Heart left ventricle (tissue), 16 donors: ENCODE measurements around the gene PRMT1. TPM values are rescaled to one million over a fixed set of nuclear protein-coding genes. Genes with fewer than 3 reads are reported as not detected.
"Not testable (repeated sequence)": the region's sequence is repeated elsewhere in the genome, so short reads cannot be mapped to it uniquely, and the experiment has no call there.

Experiments
- ATAC-seq, 4 donors: fragments of 200-7000 bp; cut with Tn5 transposase; one replicate each; pipeline ENCODE4 v1.9.1; 2020 to 2022; ENCODE audit warnings: moderate library complexity in 4 of 4, mild to moderate bottlenecking in 3 of 4, moderate number of reproducible peaks in 1 of 4
- DNase-seq, 5 donors: peaks; one replicate each; pipeline ENCODE4 v3.0.0-alpha.2; 2020
- H3K27ac ChIP-seq, 12 donors: fragments of 200-600 bp; sonication (generic) in 4 of 12; one replicate each; pipeline versions ENCODE4 v1.5.0 to v1.8.0; 2016 to 2022; ENCODE audit warnings: mild to moderate bottlenecking in 2 of 12
- H3K27me3 ChIP-seq, 9 donors: fragments of 200-600 bp; sonication (generic) in 2 of 9; one replicate each; pipeline versions ENCODE4 v1.5.1 to v1.8.0; 2016 to 2022; ENCODE audit warnings: mild to moderate bottlenecking in 3 of 9
- H3K36me3 ChIP-seq, 9 donors: fragments of 200-600 bp; sonication (generic) in 2 of 9; one replicate each; pipeline versions ENCODE4 v1.5.0 to v1.8.0; 2018 to 2022; ENCODE audit warnings: mild to moderate bottlenecking in 2 of 9
- H3K4me1 ChIP-seq, 12 donors: fragments of 200-600 bp; sonication (generic) in 4 of 12; one replicate each; pipeline versions ENCODE4 v1.5.0 to v1.8.0; 2016 to 2022; ENCODE audit warnings: mild to moderate bottlenecking in 3 of 12
- H3K4me3 ChIP-seq, 12 donors: fragments of 200-600 bp; sonication (generic) in 4 of 12; one replicate each; pipeline versions ENCODE4 v1.5.0 to v1.8.0; 2017 to 2022; ENCODE audit warnings: mild to moderate bottlenecking in 9 of 12, moderate library complexity in 4 of 12
- H3K9me3 ChIP-seq, 12 donors: fragments of 200-600 bp; sonication (generic) in 4 of 12; one replicate each; pipeline versions ENCODE4 v1.5.0 to v1.8.0; 2016 to 2022; ENCODE audit warnings: mild to moderate bottlenecking in 1 of 12
- CTCF ChIP-seq, 12 donors: fragments of 200-600 bp; sonication (generic) in 4 of 12; IDR thresholded peaks; one replicate each; pipeline versions ENCODE4 v1.5.0 to v1.8.0; 2018 to 2022; ENCODE audit warnings: antibody characterized with exemption in 12 of 12, mild to moderate bottlenecking in 5 of 12
- POLR2A ChIP-seq, 2 donors: fragments of 450-650 bp; IDR thresholded peaks; one replicate each; pipeline ENCODE4 v1.6.1; 2017; ENCODE audit warnings: antibody characterized with exemption in 2 of 2, mild to moderate bottlenecking in 2 of 2, moderate library complexity in 2 of 2
- WGBS, 4 donors: extraction: QIAGEN DNeasy Blood & Tissue Kit in 2 of 4; methylation state at CpG; one replicate each; pipeline versions ENCODE4 v1.1.5 to v1.1.7; 2013 to 2018; 5-methylcytosine and 5-hydroxymethylcytosine counted together
- intact Hi-C, 10 donors: fragments of 100-400 bp; cut with DNase I; formaldehyde crosslinking; loops; one replicate each; pipeline versions ENCODE4 v1.11.1 to v1.14.2; 2022
- microRNA-seq, 4 donors: library from miRNA; unstranded; fragments of <30 nt; microRNA quantifications; one replicate each; pipeline versions ENCODE4 to v1.2.0, GENCODE V29; 2017 to 2020
- polyA plus RNA-seq, 2 donors: library from polyadenylated mRNA; stranded (reverse); fragments of 200-250 nt; gene quantifications; one replicate each; pipeline ENCODE4 v1.2.3, GENCODE V29; 2013
- total RNA-seq, 9 donors: library from RNA; depleted of rRNA in 2 of 9; stranded (reverse); fragments of >200 nt in 2 of 9; fragmentation: NEBNext Ultra II Directional in 3 of 9; extraction: Animal tissue kit (Norgen Biotek cat#: 25700) in 3 of 9; gene quantifications; one replicate each; pipeline versions ENCODE4 v1.1.0 to v1.2.4, GENCODE V29; 2016 to 2023
- donor health status: ischemic (EF 13 %, LVEDD 7.1; RV severe dilation, severe dysfunction).
- donor health status: healthy with polysubstance abuse.
- donor health status: DM: no; HTN: yes; CAD: no.
- donor health status: DM: no; HTN: no; CAD: no.
- donor health status: ischemic (EF 25% LVEDD 6.9; RV normal size, moderate dysfunction).
- donor health status: ischemic (EF 25% LVEDD 5.7; RV mildly dilated, moderate dysfunction).
- donor health status: healthy.
- donor health status: DM: yes; HTN: yes; CAD: no.
- donor health status: ischemic (EF 35%, LVEDD 5.7; RV mildly dilated, moderate dysfunction).
- donor health status: nonischemic (EF 11% LVEDD 7.7; RV severe dilation, severe dysfunction).
- donor health status: DM: yes; HTN: yes; CAD: no.
- donor health status: PGD.
- donor health status: ischemic (EF 29% LVEDD 5.4; RV normal size, mild dysfunction).
- donor health status: nonischemic (EF 23%, LVEDD 6.1; RV moderate dilation, normal function).

Gene PRMT1
- total and polyA plus RNA-seq, 11 donors, result 106 to 283 (median 124) TPM

DNA sequence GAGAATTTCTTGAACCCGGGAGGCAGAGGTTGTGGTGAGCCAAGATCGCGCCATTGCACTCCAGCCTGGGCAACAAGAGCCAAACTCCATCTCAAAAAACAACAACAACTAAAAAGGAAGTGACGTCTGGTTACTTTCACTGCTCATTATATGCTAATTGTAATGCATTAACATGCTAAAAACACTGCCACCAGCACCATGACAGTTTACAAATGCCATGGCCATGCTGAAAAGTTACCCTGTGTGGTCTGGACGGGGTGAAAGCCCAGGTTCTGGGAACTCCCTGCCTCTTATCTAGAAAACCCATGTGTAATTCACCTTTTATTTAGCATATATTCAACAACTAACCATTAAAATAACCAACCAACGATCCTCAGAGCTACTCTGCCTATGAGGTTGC, 41.9 kb downstream of the PRMT1 start:
- 82 to 89% (median 86%) methylated on average over 6 of the region's 6 CpGs for WGBS, 4 donors
- Histone ChIP-seq H3K36me3 (no peaks in the 10 kb centered on the region), H3K4me1 (peaks cover 0 to 13% (median 0%) of the 10 kb centered on the region in 12 donors), H3K9me3 (no peaks in the 10 kb centered on the region), H3K27me3 (no peaks in the 10 kb centered on the region), H3K4me3 (no peak overlapping the region), H3K27ac (no peak overlapping the region)
- no peak for DNase-seq
- ATAC-seq, result no peak
- TF ChIP-seq CTCF (IDR thresholded peaks at IDR 0.05), result no peak
- no peak for TF ChIP-seq POLR2A (IDR thresholded peaks at IDR 0.05)
- intact Hi-C loops, result loop anchor here in 2 of 10 donors (5.0 kb wide), 2 partner anchors 43 to 48 kb away; partner anchors contain the start of genes AP2A1 (in 1 of the 2) and TSKS (in 1 of the 2)

DNA sequence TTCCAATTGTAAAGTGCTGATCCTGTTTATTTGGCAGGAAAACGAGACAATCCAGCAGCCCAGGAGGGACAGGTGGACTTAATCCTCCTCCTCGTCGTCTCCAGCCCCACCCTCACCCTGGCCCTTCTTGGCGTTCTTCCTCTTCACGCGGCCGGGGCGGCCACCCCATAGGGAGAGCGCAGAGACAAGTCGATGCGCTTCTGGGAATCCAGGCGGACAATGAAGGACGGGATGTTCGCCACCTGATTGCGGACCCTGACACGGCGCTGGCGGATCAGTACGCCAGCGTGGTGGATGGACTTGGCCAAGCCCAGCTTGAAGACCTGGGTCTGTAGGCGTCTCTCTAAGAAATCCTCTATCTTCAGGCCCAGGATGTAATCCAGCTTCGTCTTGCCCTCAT, 42.3 kb downstream of the PRMT1 start:
- not testable (repeated sequence) for H3K4me3 ChIP-seq, DNase-seq, H3K27ac ChIP-seq, H3K9me3 ChIP-seq, H3K36me3 ChIP-seq, H3K27me3 ChIP-seq, ATAC-seq
- H3K4me1 ChIP-seq, result peaks cover 0 to 13% (median 0%) of the 10 kb centered on the region in 12 donors
- intact Hi-C loops, result loop anchor here in 2 of 10 donors (5.0 kb wide), 2 partner anchors 43 to 48 kb away; partner anchors contain the start of genes AP2A1 (in 1 of the 2) and TSKS (in 1 of the 2)
- WGBS, 4 donors, result 78 to 81% (median 80%) methylated on average over 20 to 22 of the region's 22 CpGs

DNA sequence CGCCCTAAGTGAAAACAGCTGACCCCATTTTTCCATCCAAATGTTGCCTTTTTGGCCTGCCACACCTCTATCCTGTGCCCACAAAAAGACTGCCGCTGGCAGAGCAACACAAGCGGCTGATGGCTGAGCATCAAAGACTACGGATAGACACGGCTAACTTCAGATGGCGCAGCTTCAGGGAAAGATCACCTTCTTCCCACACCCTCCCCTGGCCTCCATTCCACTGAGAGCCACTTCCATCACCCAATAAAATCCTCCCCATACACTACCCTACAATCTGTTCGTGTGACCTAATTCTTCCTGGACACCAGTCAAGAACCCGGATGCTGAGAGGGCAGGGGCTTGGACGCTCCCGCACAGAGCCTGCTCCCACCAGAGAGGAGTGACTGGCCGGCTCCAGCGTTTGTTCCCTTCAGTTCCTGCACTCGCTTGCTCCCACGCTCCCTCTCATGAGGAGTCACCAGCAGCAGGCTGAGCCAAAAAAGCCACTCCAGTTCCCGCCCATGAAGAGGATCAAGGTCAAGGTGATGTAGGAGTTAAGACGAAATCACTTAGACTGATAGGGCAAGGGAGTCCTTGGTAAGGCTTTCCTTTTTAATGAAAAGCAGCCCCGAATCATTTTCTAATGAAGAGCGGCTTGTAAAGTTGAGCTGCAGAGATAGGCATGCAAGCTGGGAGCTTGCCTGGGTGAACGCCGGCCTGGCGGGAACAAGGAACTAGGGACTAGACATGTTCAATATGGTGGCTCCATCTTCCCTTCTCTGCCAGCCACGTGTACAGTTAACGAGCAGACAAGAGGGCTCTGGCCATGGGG, 50.4 kb downstream of the PRMT1 start:
- no peaks in the 10 kb centered on the region for H3K36me3 ChIP-seq
- DNase-seq (peak; percentile 59 to 81 (median 76)), ATAC-seq (peak; percentile 55 to 94 (median 88))
- peaks cover 0 to 3% (median 0%) of the 10 kb centered on the region in 12 donors for H3K9me3 ChIP-seq
- H3K27me3 ChIP-seq, result no peaks in the 10 kb centered on the region
- peak overlapping the region in 11 of 12 donors; percentile 17 to 76 (median 54) for H3K27ac ChIP-seq
- no peak for TF ChIP-seq POLR2A (IDR thresholded peaks at IDR 0.05)
- peaks cover 0 to 16% (median 4%) of the 10 kb centered on the region in 12 donors for H3K4me1 ChIP-seq
- intact Hi-C loops, result no loop called here
- peak overlapping the region in 2 of 12 donors; percentile 11 to 22 for H3K4me3 ChIP-seq
- WGBS, 4 donors, result 60 to 72% (median 63%) methylated on average over 23 of the region's 23 CpGs

GRCh38 chr19:49730166-49730565, 53.1 kb downstream of the PRMT1 start:
- H3K36me3 ChIP-seq, result no peaks in the 10 kb centered on the region
- H3K4me3 ChIP-seq, result no peak overlapping the region
- DNase-seq, result no peak
- TF ChIP-seq POLR2A (IDR thresholded peaks at IDR 0.05) (no peak), CTCF (IDR thresholded peaks at IDR 0.05) (no peak)
- no peak overlapping the region for H3K27ac ChIP-seq
- peaks cover 0 to 3% (median 0%) of the 10 kb centered on the region in 12 donors for H3K9me3 ChIP-seq
- peaks cover 0 to 16% (median 4%) of the 10 kb centered on the region in 12 donors for H3K4me1 ChIP-seq
- intact Hi-C loops, result no loop called here
- no peaks in the 10 kb centered on the region for H3K27me3 ChIP-seq
- ATAC-seq, result no peak
- 77 to 81% (median 80%) methylated on average over 5 of the region's 5 CpGs for WGBS, 4 donors

Small RNA genes lying within 50 kb of the gene (microRNA-seq; reads per million reads assigned to microRNA genes)
- gene MIR5088, result 0 to 0.51 (median 0.21) reads per million in 4 donors

Other genes starting within 250 kb of the PRMT1 start
- gene SLC17A7, start 235.7 kb upstream of the PRMT1 start, total RNA-seq, result 1 to 10 TPM in 4 of 9 donors, under 1 TPM in 5; 0.46 to 1.6 (median 0.89) TPM
- 1 to 10 TPM in 1 of 2 donors, under 1 TPM in 1; 0.64 to 1.1 TPM for gene SLC17A7, start 235.7 kb upstream of the PRMT1 start, polyA plus RNA-seq
- 10 to 100 TPM; 16.3 to 49.9 (median 31.1) TPM for gene PIH1D1, start 225.5 kb upstream of the PRMT1 start, total RNA-seq
- gene PIH1D1, start 225.5 kb upstream of the PRMT1 start, polyA plus RNA-seq, result 10 to 100 TPM; 22.6 to 57.6 TPM
- gene ALDH16A1, start 224.0 kb upstream of the PRMT1 start, total RNA-seq, result 10 to 100 TPM in 2 of 9 donors, 1 to 10 TPM in 7; 3.4 to 18.6 (median 8.5) TPM
- 10 to 100 TPM in 1 of 2 donors, 1 to 10 TPM in 1; 7.3 to 11.7 TPM for gene ALDH16A1, start 224.0 kb upstream of the PRMT1 start, polyA plus RNA-seq
- gene FLT3LG, start 203.1 kb upstream of the PRMT1 start, total RNA-seq, result 10 to 100 TPM in 1 of 9 donors, 1 to 10 TPM in 8; 1.7 to 13.4 (median 2.4) TPM
- gene FLT3LG, start 203.1 kb upstream of the PRMT1 start, polyA plus RNA-seq, result 1 to 10 TPM; 2.9 to 5.5 TPM
- 1,000 to 10,000 TPM in 8 of 9 donors, 100 to 1,000 TPM in 1; 876 to 1,739 (median 1,261) TPM for gene RPL13A, start 189.7 kb upstream of the PRMT1 start, total RNA-seq
- 1,000 to 10,000 TPM; 1,194 to 2,850 TPM for gene RPL13A, start 189.7 kb upstream of the PRMT1 start, polyA plus RNA-seq
- 1,000 to 10,000 TPM in 5 of 9 donors, 100 to 1,000 TPM in 4; 778 to 1,895 (median 1,011) TPM for gene RPS11, start 180.8 kb upstream of the PRMT1 start, total RNA-seq
- gene RPS11, start 180.8 kb upstream of the PRMT1 start, polyA plus RNA-seq, result 1,000 to 10,000 TPM; 2,258 to 2,723 TPM
- gene FCGRT, start 164.6 kb upstream of the PRMT1 start, total RNA-seq, result 100 to 1,000 TPM in 2 of 9 donors, 10 to 100 TPM in 7; 57.3 to 317 (median 69.2) TPM
- gene FCGRT, start 164.6 kb upstream of the PRMT1 start, polyA plus RNA-seq, result 10 to 100 TPM; 46.7 to 54.6 TPM
- gene RCN3, start 149.3 kb upstream of the PRMT1 start, total RNA-seq, result 10 to 100 TPM in 4 of 9 donors, 1 to 10 TPM in 5; 3.8 to 50.8 (median 9.6) TPM
- gene RCN3, start 149.3 kb upstream of the PRMT1 start, polyA plus RNA-seq, result 10 to 100 TPM; 16.3 to 16.8 TPM
- gene NOSIP, start 96.7 kb upstream of the PRMT1 start, total RNA-seq, result 10 to 100 TPM; 37.3 to 67.2 (median 46.3) TPM
- 10 to 100 TPM; 65.5 to 91.3 TPM for gene NOSIP, start 96.7 kb upstream of the PRMT1 start, polyA plus RNA-seq
- gene PRRG2, start 96.0 kb upstream of the PRMT1 start, total RNA-seq, result 1 to 10 TPM in 4 of 9 donors, under 1 TPM in 4, not detected in 1; 0.27 to 1.5 (median 0.88) TPM
- 1 to 10 TPM in 1 of 2 donors, under 1 TPM in 1; 0.53 to 3.2 TPM for gene PRRG2, start 96.0 kb upstream of the PRMT1 start, polyA plus RNA-seq
- gene PRR12, start 86.1 kb upstream of the PRMT1 start, total RNA-seq, result 10 to 100 TPM; 10.9 to 20.0 (median 15.5) TPM
- gene PRR12, start 86.1 kb upstream of the PRMT1 start, polyA plus RNA-seq, result 10 to 100 TPM in 1 of 2 donors, 1 to 10 TPM in 1; 8.0 to 13.6 TPM
- 100 to 1,000 TPM in 7 of 9 donors, 10 to 100 TPM in 2; 64.4 to 149 (median 110) TPM for gene RRAS, start 37.1 kb upstream of the PRMT1 start, total RNA-seq
- 100 to 1,000 TPM; 133 to 177 TPM for gene RRAS, start 37.1 kb upstream of the PRMT1 start, polyA plus RNA-seq
- gene SCAF1, start 35.1 kb upstream of the PRMT1 start, total RNA-seq, result 10 to 100 TPM; 24.5 to 52.8 (median 46.3) TPM
- 10 to 100 TPM; 26.9 to 28.2 TPM for gene SCAF1, start 35.1 kb upstream of the PRMT1 start, polyA plus RNA-seq
- 10 to 100 TPM; 23.1 to 55.7 (median 30.5) TPM for gene IRF3, start 11.4 kb upstream of the PRMT1 start, total RNA-seq
- gene IRF3, start 11.4 kb upstream of the PRMT1 start, polyA plus RNA-seq, result 10 to 100 TPM; 35.1 to 68.0 TPM
- gene BCL2L12, start 11.3 kb upstream of the PRMT1 start, total RNA-seq, result 10 to 100 TPM in 5 of 9 donors, 1 to 10 TPM in 4; 5.9 to 15.9 (median 10.0) TPM
- 10 to 100 TPM; 14.2 to 18.6 TPM for gene BCL2L12, start 11.3 kb upstream of the PRMT1 start, polyA plus RNA-seq
- gene ADM5, start 12.3 kb downstream of the PRMT1 start, total RNA-seq, result 1 to 10 TPM in 1 of 9 donors, under 1 TPM in 7, not detected in 1; 0.14 to 1.6 (median 0.48) TPM
- under 1 TPM; 0.58 to 0.76 TPM for gene ADM5, start 12.3 kb downstream of the PRMT1 start, polyA plus RNA-seq
- gene CPT1C, start 13.8 kb downstream of the PRMT1 start, total RNA-seq, result 1 to 10 TPM in 8 of 9 donors, under 1 TPM in 1; 1.00 to 6.0 (median 2.2) TPM
- 1 to 10 TPM; 3.0 to 3.1 TPM for gene CPT1C, start 13.8 kb downstream of the PRMT1 start, polyA plus RNA-seq
- under 1 TPM in 6 of 9 donors, not detected in 3; 0.23 to 0.77 (median 0.34) TPM for gene TSKS, start 86.0 kb downstream of the PRMT1 start, total RNA-seq
- gene TSKS, start 86.0 kb downstream of the PRMT1 start, polyA plus RNA-seq, result under 1 TPM; 0.49 to 0.72 TPM
- 100 to 1,000 TPM in 1 of 9 donors, 10 to 100 TPM in 8; 53.6 to 152 (median 70.5) TPM for gene AP2A1, start 89.7 kb downstream of the PRMT1 start, total RNA-seq
- 100 to 1,000 TPM in 1 of 2 donors, 10 to 100 TPM in 1; 33.4 to 115 TPM for gene AP2A1, start 89.7 kb downstream of the PRMT1 start, polyA plus RNA-seq
- gene FUZ, start 136.0 kb downstream of the PRMT1 start, total RNA-seq, result 10 to 100 TPM; 12.7 to 29.1 (median 16.2) TPM
- 10 to 100 TPM; 14.3 to 24.3 TPM for gene FUZ, start 136.0 kb downstream of the PRMT1 start, polyA plus RNA-seq
- gene MED25, start 141.0 kb downstream of the PRMT1 start, total RNA-seq, result 100 to 1,000 TPM in 1 of 9 donors, 10 to 100 TPM in 8; 45.8 to 119 (median 54.7) TPM
- 10 to 100 TPM; 44.1 to 60.2 TPM for gene MED25, start 141.0 kb downstream of the PRMT1 start, polyA plus RNA-seq
- 100 to 1,000 TPM in 1 of 9 donors, 10 to 100 TPM in 8; 70.9 to 109 (median 91.5) TPM for gene PTOV1, start 173.9 kb downstream of the PRMT1 start, total RNA-seq
- 100 to 1,000 TPM in 1 of 2 donors, 10 to 100 TPM in 1; 85.9 to 135 TPM for gene PTOV1, start 173.9 kb downstream of the PRMT1 start, polyA plus RNA-seq
- 10 to 100 TPM; 26.6 to 57.0 (median 36.8) TPM for gene PNKP, start 190.3 kb downstream of the PRMT1 start, total RNA-seq
- 10 to 100 TPM; 32.7 to 54.7 TPM for gene PNKP, start 190.3 kb downstream of the PRMT1 start, polyA plus RNA-seq
- 10 to 100 TPM; 25.3 to 46.0 (median 31.2) TPM for gene AKT1S1, start 200.1 kb downstream of the PRMT1 start, total RNA-seq
- 10 to 100 TPM; 41.9 to 55.1 TPM for gene AKT1S1, start 200.1 kb downstream of the PRMT1 start, polyA plus RNA-seq
- 10 to 100 TPM; 30.1 to 54.8 (median 39.8) TPM for gene TBC1D17, start 200.4 kb downstream of the PRMT1 start, total RNA-seq
- gene TBC1D17, start 200.4 kb downstream of the PRMT1 start, polyA plus RNA-seq, result 10 to 100 TPM; 30.7 to 35.9 TPM
- gene IL4I1, start 219.6 kb downstream of the PRMT1 start, total RNA-seq, result 10 to 100 TPM in 2 of 9 donors, under 1 TPM in 4, not detected in 3; 0.27 to 21.6 (median 0.64) TPM
- under 1 TPM in 1 of 2 donors, not detected in 1; 0.30 TPM for gene IL4I1, start 219.6 kb downstream of the PRMT1 start, polyA plus RNA-seq